DLD1 (cell line): ENCODE results near the gene PBX1.
"Not testable (repeated sequence)": the region's sequence is repeated elsewhere in the genome, so short reads cannot be mapped to it uniquely, and the experiment has no call there.

Experiments
- in situ Hi-C: cut with HindIII; loops from 2 replicates; pipeline ENCODE4 v1.10.0; 2017; ENCODE audit warnings: low sequenced_read_pairs

Gene PBX1

GRCh38 chr1:164636757-164637156 is 77.8 kb downstream of the PBX1 start:
- in situ Hi-C loops = no loop called here

- in situ Hi-C loops = no loop called here
Measured at GRCh38 chr1:164637461-164638375, 78.7 kb downstream of the PBX1 start.

- in situ Hi-C loops = no loop called here
Measured at GRCh38 chr1:164638492-164639202, 79.7 kb downstream of the PBX1 start.

GRCh38 chr1:164640686-164641352 is 81.8 kb downstream of the PBX1 start:
- in situ Hi-C loops = no loop called here

- in situ Hi-C loops = no loop called here
Measured at GRCh38 chr1:164641353-164641730, 82.4 kb downstream of the PBX1 start.

GRCh38 chr1:164643018-164643417 is 84.0 kb downstream of the PBX1 start:
- in situ Hi-C loops = no loop called here

GRCh38 chr1:164644268-164644667 is 85.3 kb downstream of the PBX1 start:
- in situ Hi-C loops = no loop called here

GRCh38 chr1:164644774-164645644 is 86.0 kb downstream of the PBX1 start:
- in situ Hi-C loops = no loop called here

GRCh38 chr1:164645921-164646320 is 86.9 kb downstream of the PBX1 start:
- in situ Hi-C loops = no loop called here

GRCh38 chr1:164647211-164647610 is 88.2 kb downstream of the PBX1 start:
- in situ Hi-C loops = no loop called here

- in situ Hi-C loops = no loop called here
Measured at GRCh38 chr1:164648636-164649035, 89.7 kb downstream of the PBX1 start.

- in situ Hi-C loops = no loop called here
Measured at GRCh38 chr1:164649146-164649545, 90.2 kb downstream of the PBX1 start.

GRCh38 chr1:164650531-164650930 is 91.5 kb downstream of the PBX1 start:
- in situ Hi-C loops = no loop called here

GRCh38 chr1:164651351-164651951 is 92.5 kb downstream of the PBX1 start:
- in situ Hi-C loops = no loop called here

GRCh38 chr1:164652969-164653368 is 94.0 kb downstream of the PBX1 start:
- in situ Hi-C loops = not testable (repeated sequence)

GRCh38 chr1:164653705-164654104 is 94.7 kb downstream of the PBX1 start:
- in situ Hi-C loops = no loop called here

- in situ Hi-C loops = no loop called here
Measured at GRCh38 chr1:164654200-164654599, 95.2 kb downstream of the PBX1 start.

GRCh38 chr1:164658864-164659263 is 99.9 kb downstream of the PBX1 start:
- in situ Hi-C loops = no loop called here

GRCh38 chr1:164659621-164660411 is 100.8 kb downstream of the PBX1 start:
- in situ Hi-C loops = no loop called here

GRCh38 chr1:164660412-164660772 is 101.4 kb downstream of the PBX1 start:
- in situ Hi-C loops = no loop called here
